IMR-90 (cell line): ENCODE data around the gene STRIP2. TPM values are rescaled to one million over a fixed set of nuclear protein-coding genes. Genes with fewer than 3 reads are reported as not detected.

Source experiments
- ATAC-seq: fragments of 200-7000 bp; cut with Tn5 transposase; 2 replicates; pipeline ENCODE4 v1.9.1; 2020; ENCODE audit warnings: low read depth, mild to moderate bottlenecking, moderate library complexity
- BruUV-seq: library from RNA; stranded (reverse); fragments of 400-500 nt; replicated peaks from 2 replicates; lab custom pipeline; 2021; lab: Mats Ljungman, UMichigan
- CTCF ChIA-PET: fragments of 300-600 bp; formaldehyde crosslinking; extraction: SDS; loops from one replicate; lab custom pipeline; 2021; ENCODE audit warnings: antibody characterized with exemption; lab: Yijun Ruan, JAX
- POLR2A ChIA-PET: fragments of 300-600 bp; sonication (Branson Sonifier 250); formaldehyde crosslinking; loops from one replicate; lab custom pipeline; 2022; ENCODE audit warnings: antibody characterized with exemption; ENCODE audit not compliant: unreplicated experiment; lab: Charles Lee
- DNase-seq: peaks from one replicate; pipeline ENCODE4 v3.0.0; 2013
- H2AFZ ChIP-seq: replicated peaks from 2 replicates; pipeline ENCODE3; 2013; ENCODE audit warnings: low read length, mild to moderate bottlenecking; ENCODE audit not compliant: poor library complexity
- H2AK5ac ChIP-seq: 2 replicates; pipeline ENCODE4 v1.6.1; 2013; ENCODE audit warnings: low read depth, low read length, inconsistent platforms
- H2AK9ac ChIP-seq: replicated peaks from 2 replicates; pipeline ENCODE3; 2013; ENCODE audit warnings: mild to moderate bottlenecking, low read depth, low read length, moderate library complexity; ENCODE audit not compliant: poor library complexity
- H2BK120ac ChIP-seq: 2 replicates; pipeline ENCODE4 v1.6.1; 2013; ENCODE audit warnings: low read depth, low read length, inconsistent platforms
- H2BK15ac ChIP-seq: 3 replicates; pipeline ENCODE4 v1.6.1; 2013; ENCODE audit warnings: low read depth, low read length, inconsistent platforms
- H2BK20ac ChIP-seq: 2 replicates; pipeline ENCODE4 v1.6.1; 2013; ENCODE audit warnings: low read depth, mild to moderate bottlenecking, inconsistent platforms, low read length, moderate library complexity
- H2BK5ac ChIP-seq: 2 replicates; pipeline ENCODE4 v1.6.1; 2013; ENCODE audit warnings: mild to moderate bottlenecking, low read depth, low read length, inconsistent platforms; ENCODE audit not compliant: poor library complexity, severe bottlenecking
- H3K14ac ChIP-seq: replicated peaks from 2 replicates; pipeline ENCODE4 v1.6.1; 2013; ENCODE audit warnings: low read depth, low read length, inconsistent platforms
- H3K18ac ChIP-seq: 2 replicates; pipeline ENCODE4 v1.6.1; 2013; ENCODE audit warnings: low read depth, low read length, control low read depth
- H3K23ac ChIP-seq: 2 replicates; pipeline ENCODE4 v1.6.1; 2013; ENCODE audit warnings: low read depth, low read length, inconsistent platforms
- H3K27ac ChIP-seq: 2 replicates; pipeline ENCODE4 v1.5.1; 2013; ENCODE audit warnings: mild to moderate bottlenecking, control low read depth, low read length; ENCODE audit not compliant: insufficient read depth
- H3K27me3 ChIP-seq: 2 replicates; pipeline ENCODE4 v1.6.1; 2013; ENCODE audit warnings: low read length; ENCODE audit not compliant: control insufficient read depth, insufficient read depth
- H3K36me3 ChIP-seq: 2 replicates; pipeline ENCODE4 v1.6.1; 2013; ENCODE audit warnings: low read length, mixed read lengths; ENCODE audit not compliant: control insufficient read depth, insufficient read depth
- H3K4ac ChIP-seq: 2 replicates; pipeline ENCODE4 v1.6.1; 2013; ENCODE audit warnings: low read depth, low read length, inconsistent platforms
- H3K4me1 ChIP-seq: 2 replicates; pipeline ENCODE4 v1.6.1; 2013; ENCODE audit warnings: low read length, mixed read lengths; ENCODE audit not compliant: control insufficient read depth, insufficient read depth
- H3K4me2 ChIP-seq: 2 replicates; pipeline ENCODE4 v1.6.1; 2013; ENCODE audit warnings: low read depth, mild to moderate bottlenecking, control low read depth, low read length, moderate library complexity
- H3K4me3 ChIP-seq: 2 replicates; pipeline ENCODE4 v1.5.1; 2013; ENCODE audit warnings: low read depth, mild to moderate bottlenecking, control low read depth, low read length, moderate library complexity; ENCODE audit not compliant: insufficient read depth
- H3K56ac ChIP-seq: 2 replicates; pipeline ENCODE4 v1.6.1; 2013; ENCODE audit warnings: low read length, inconsistent platforms; ENCODE audit not compliant: insufficient read depth; ENCODE audit errors: extremely low read depth
- H3K79me1 ChIP-seq, 2 experiments: 2 replicates each; pipeline ENCODE4 v1.6.1; 2013; ENCODE audit warnings: low read length in 2 of 2, inconsistent platforms in 1 of 2, low read depth in 1 of 2
- H3K9ac ChIP-seq: 2 replicates; pipeline ENCODE4 v1.6.1; 2013; ENCODE audit warnings: low read depth, low read length, control low read depth
- H3K9me1 ChIP-seq: 2 replicates; pipeline ENCODE4 v1.6.1; 2013; ENCODE audit warnings: low read length, inconsistent platforms; ENCODE audit not compliant: insufficient read depth
- H3K9me3 ChIP-seq: 2 replicates; pipeline ENCODE4 v1.6.1; 2013; ENCODE audit warnings: low read length; ENCODE audit not compliant: control insufficient read depth, insufficient read depth
- H4K20me1 ChIP-seq: 2 replicates; pipeline ENCODE4 v1.6.1; 2013; ENCODE audit warnings: low read length, inconsistent platforms; ENCODE audit not compliant: insufficient read depth
- H4K5ac ChIP-seq: 2 replicates; pipeline ENCODE4 v1.6.1; 2013; ENCODE audit warnings: mild to moderate bottlenecking, low read depth, low read length, control low read depth
- H4K8ac ChIP-seq, 2 experiments: 2 replicates each; pipeline ENCODE4 v1.6.1; 2013; ENCODE audit warnings: low read depth in 2 of 2, low read length in 2 of 2, control low read depth in 1 of 2, inconsistent platforms in 1 of 2
- H4K91ac ChIP-seq: 2 replicates; pipeline ENCODE4 v1.6.1; 2013; ENCODE audit warnings: low read depth, low read length, inconsistent platforms; ENCODE audit not compliant: insufficient read depth
- CHD1 ChIP-seq: IDR thresholded peaks from 2 replicates; pipeline ENCODE4 v1.6.1; 2012; ENCODE audit warnings: low read depth, low read length, improper control_type of control experiment
- WGBS, 2 experiments: methylation state at CpG; one replicate each; pipeline versions ENCODE4 v1.1.5 to v1.1.7; 2013; ENCODE audit warnings: missing lambda C conversion rate in 2 of 2; ENCODE audit not compliant: insufficient read length in 1 of 2; ENCODE audit errors: extremely low coverage in 2 of 2; 5-methylcytosine and 5-hydroxymethylcytosine counted together
- dilution Hi-C: fragments of 300-500 bp; cut with HindIII; formaldehyde crosslinking; loops from one replicate; pipeline ENCODE4 v1.14.3; 2018; ENCODE audit warnings: low sequenced_read_pairs; ENCODE audit not compliant: unreplicated experiment
- in situ Hi-C: fragments of 300-500 bp; cut with MboI; formaldehyde crosslinking; loops from 3 replicates; pipeline ENCODE4 v1.14.3; 2019; ENCODE audit warnings: low sequenced_read_pairs, inconsistent platforms, mixed read lengths
- intact Hi-C: fragments of 100-400 bp; cut with micrococcal nuclease; formaldehyde crosslinking; loops from 2 replicates; pipeline ENCODE4 v1.10.0; 2022
- polyA plus RNA-seq, 3 experiments: library from polyadenylated mRNA; depleted of rRNA; stranded (reverse); fragments of >200 nt; gene quantifications; 2 replicates each; pipeline ENCODE4 v1.2.3, GENCODE V29; 2012; ENCODE audit warnings: low replicate concordance in 1 of 3
- total RNA-seq: library from RNA; depleted of rRNA; stranded (reverse); fragments of >200 nt; gene quantifications from 2 replicates; pipeline ENCODE4 v1.2.3, GENCODE V29; 2012

Gene STRIP2
- total and polyA plus RNA-seq, 2 of the 4 experiments (the other 2 are of a cell fraction) = 1.8 to 3.0 TPM

DNA sequence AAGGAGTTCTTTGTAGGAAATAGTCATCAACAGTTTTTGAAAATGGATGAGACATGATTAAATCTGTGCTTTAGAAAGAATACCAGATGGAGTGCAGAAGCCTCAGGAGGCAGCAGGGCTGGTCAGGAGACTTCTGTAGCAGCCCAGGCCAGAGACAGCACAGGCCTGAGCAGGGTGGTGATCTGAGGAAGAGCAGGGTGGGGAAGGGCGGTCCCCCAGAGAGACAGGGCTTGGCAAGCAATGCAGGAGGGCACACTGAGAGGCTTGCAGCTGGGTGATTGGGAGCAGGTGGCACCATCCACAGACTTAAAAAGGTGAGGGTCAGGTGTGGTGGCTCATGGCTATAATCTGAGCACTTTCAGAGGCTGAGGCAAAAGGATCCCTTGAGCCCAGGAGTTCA, 63.8 kb downstream of the STRIP2 start:
- ChIA-PET POLR2A (no interaction called here), CTCF (no interaction called here)

More for the DNA sequence above, 63.8 kb downstream of the STRIP2 start:
- H3K9ac ChIP-seq = no peak overlapping the region
- peaks cover 20% of the 10 kb centered on the region for H3K27me3 ChIP-seq
- intact Hi-C loops = no loop called here
- H3K79me1 ChIP-seq = no peaks in the 10 kb centered on the region
- H2BK120ac ChIP-seq = no peak overlapping the region
- H3K4me2 ChIP-seq = no peak overlapping the region
- no peak overlapping the region for H4K91ac ChIP-seq
- no peak overlapping the region for H3K18ac ChIP-seq
- no peak overlapping the region for H3K23ac ChIP-seq
- TF ChIP-seq CHD1 = no peak
- no peak overlapping the region for H3K27ac ChIP-seq
- H3K56ac ChIP-seq = no peak overlapping the region
- no CpG with 5 or more reads among the region's 1 CpG for WGBS, 2 experiments
- no peaks in the 10 kb centered on the region for H3K9me1 ChIP-seq
- BruUV-seq = no TSS peak
- H2AK5ac ChIP-seq = no peak overlapping the region
- H2AFZ ChIP-seq = no peak overlapping the region
- no peak overlapping the region for H3K4me3 ChIP-seq
- dilution Hi-C loops = no loop called here
- ATAC-seq (no peak), DNase-seq (no peak)
- H2BK15ac ChIP-seq = no peak overlapping the region
- peaks cover 3% of the 10 kb centered on the region for H3K4me1 ChIP-seq
- no peak overlapping the region for H2BK20ac ChIP-seq
- H4K8ac ChIP-seq = no peak overlapping the region
- no peak overlapping the region for H3K4ac ChIP-seq
- H3K14ac ChIP-seq = no peak overlapping the region
- H4K5ac ChIP-seq = no peak overlapping the region
- H2BK5ac ChIP-seq = no peak overlapping the region
- H2AK9ac ChIP-seq = no peak overlapping the region
- in situ Hi-C loops = loop anchor here (25.0 kb wide), 1 partner anchor 514 kb away; no protein-coding TSS in a partner anchor
- no peaks in the 10 kb centered on the region for H3K9me3 ChIP-seq
- no peaks in the 10 kb centered on the region for H3K36me3 ChIP-seq
- H4K20me1 ChIP-seq = no peaks in the 10 kb centered on the region
